K562 (cell line): ENCODE results near the gene MAGI2. TPM values are rescaled to one million over a fixed set of nuclear protein-coding genes. Genes with fewer than 3 reads are reported as not detected.

Source experiments
- KDM5B ChIP-seq: fragments of 200-600 bp; sonication (generic); IDR thresholded peaks from 2 replicates; pipeline ENCODE4 v1.6.1; 2012; ENCODE audit warnings: low read depth, mild to moderate bottlenecking, moderate library complexity, low read length, control low read depth, inconsistent platforms; ENCODE audit not compliant: insufficient replicate concordance
- PHF20 ChIP-seq: fragments of 450-650 bp; IDR thresholded peaks from 2 replicates; pipeline ENCODE4 v1.6.1; 2018; ENCODE audit not compliant: partially characterized antibody
- SLC30A9 ChIP-seq: fragments of 250-450 bp; sonication (Bioruptor Pico); IDR thresholded peaks from 2 replicates; pipeline ENCODE4 v1.8.0; 2022; ENCODE audit warnings: mild to moderate bottlenecking, moderate library complexity
- SNAPC5 ChIP-seq: fragments of 250-450 bp; sonication (Bioruptor Pico); IDR thresholded peaks from 2 replicates; pipeline ENCODE4 v1.8.0; 2021; ENCODE audit warnings: moderate library complexity, mild to moderate bottlenecking, inconsistent platforms
- TCFL5 ChIP-seq: fragments of 250-450 bp; sonication (Bioruptor Pico); conservative IDR thresholded peaks from 2 replicates; pipeline ENCODE4 v1.6.1; 2021; ENCODE audit warnings: mild to moderate bottlenecking, moderate library complexity, matching md5 sums
- polyA plus RNA-seq, 8 experiments: library from polyadenylated mRNA; depleted of rRNA in 4 of 8; stranded (reverse) in 5 of 8; unstranded in 3 of 8; fragments of >200 nt; fragmentation: Nextera tagmentation in 2 of 8; fragmentation: Illumina TruSeq in 1 of 8; extraction: Ambion mirVana in 2 of 8; extraction: Trizol in 1 of 8; gene quantifications; 2 replicates each; pipeline versions ENCODE4 v1.2.1 to v1.2.3, GENCODE V29; 2011 to 2014; ENCODE audit warnings: inconsistent platforms in 1 of 8, missing spikeins in 1 of 8
- total RNA-seq, 7 experiments: library from RNA; depleted of rRNA in 6 of 7; stranded (reverse); fragments of >200 nt in 6 of 7; fragmentation: Illumina TruSeq in 2 of 7; extraction: Trizol in 2 of 7; gene quantifications; 2 replicates each; pipeline versions ENCODE4 v1.2.1 to v1.2.3, GENCODE V29; 2011 to 2021; ENCODE audit warnings: low replicate concordance in 1 of 7
- TF ChIP-seq, protein P1 (sequence below): fragments of 450-650 bp; IDR thresholded peaks from 2 replicates; pipeline ENCODE4 v1.6.1; 2016; ENCODE audit warnings: low read depth

MAGI2 gene
- total and polyA plus RNA-seq, 9 of the 15 experiments (the other 6 are each of a cell fraction or from before 2014, with no cell fraction given), result 0.27 to 1.4 (median 0.70) TPM

GRCh38 chr7:79386688-79387422, 66.6 kb downstream of the MAGI2 start (continued):
- TF ChIP-seq, protein P1, sequence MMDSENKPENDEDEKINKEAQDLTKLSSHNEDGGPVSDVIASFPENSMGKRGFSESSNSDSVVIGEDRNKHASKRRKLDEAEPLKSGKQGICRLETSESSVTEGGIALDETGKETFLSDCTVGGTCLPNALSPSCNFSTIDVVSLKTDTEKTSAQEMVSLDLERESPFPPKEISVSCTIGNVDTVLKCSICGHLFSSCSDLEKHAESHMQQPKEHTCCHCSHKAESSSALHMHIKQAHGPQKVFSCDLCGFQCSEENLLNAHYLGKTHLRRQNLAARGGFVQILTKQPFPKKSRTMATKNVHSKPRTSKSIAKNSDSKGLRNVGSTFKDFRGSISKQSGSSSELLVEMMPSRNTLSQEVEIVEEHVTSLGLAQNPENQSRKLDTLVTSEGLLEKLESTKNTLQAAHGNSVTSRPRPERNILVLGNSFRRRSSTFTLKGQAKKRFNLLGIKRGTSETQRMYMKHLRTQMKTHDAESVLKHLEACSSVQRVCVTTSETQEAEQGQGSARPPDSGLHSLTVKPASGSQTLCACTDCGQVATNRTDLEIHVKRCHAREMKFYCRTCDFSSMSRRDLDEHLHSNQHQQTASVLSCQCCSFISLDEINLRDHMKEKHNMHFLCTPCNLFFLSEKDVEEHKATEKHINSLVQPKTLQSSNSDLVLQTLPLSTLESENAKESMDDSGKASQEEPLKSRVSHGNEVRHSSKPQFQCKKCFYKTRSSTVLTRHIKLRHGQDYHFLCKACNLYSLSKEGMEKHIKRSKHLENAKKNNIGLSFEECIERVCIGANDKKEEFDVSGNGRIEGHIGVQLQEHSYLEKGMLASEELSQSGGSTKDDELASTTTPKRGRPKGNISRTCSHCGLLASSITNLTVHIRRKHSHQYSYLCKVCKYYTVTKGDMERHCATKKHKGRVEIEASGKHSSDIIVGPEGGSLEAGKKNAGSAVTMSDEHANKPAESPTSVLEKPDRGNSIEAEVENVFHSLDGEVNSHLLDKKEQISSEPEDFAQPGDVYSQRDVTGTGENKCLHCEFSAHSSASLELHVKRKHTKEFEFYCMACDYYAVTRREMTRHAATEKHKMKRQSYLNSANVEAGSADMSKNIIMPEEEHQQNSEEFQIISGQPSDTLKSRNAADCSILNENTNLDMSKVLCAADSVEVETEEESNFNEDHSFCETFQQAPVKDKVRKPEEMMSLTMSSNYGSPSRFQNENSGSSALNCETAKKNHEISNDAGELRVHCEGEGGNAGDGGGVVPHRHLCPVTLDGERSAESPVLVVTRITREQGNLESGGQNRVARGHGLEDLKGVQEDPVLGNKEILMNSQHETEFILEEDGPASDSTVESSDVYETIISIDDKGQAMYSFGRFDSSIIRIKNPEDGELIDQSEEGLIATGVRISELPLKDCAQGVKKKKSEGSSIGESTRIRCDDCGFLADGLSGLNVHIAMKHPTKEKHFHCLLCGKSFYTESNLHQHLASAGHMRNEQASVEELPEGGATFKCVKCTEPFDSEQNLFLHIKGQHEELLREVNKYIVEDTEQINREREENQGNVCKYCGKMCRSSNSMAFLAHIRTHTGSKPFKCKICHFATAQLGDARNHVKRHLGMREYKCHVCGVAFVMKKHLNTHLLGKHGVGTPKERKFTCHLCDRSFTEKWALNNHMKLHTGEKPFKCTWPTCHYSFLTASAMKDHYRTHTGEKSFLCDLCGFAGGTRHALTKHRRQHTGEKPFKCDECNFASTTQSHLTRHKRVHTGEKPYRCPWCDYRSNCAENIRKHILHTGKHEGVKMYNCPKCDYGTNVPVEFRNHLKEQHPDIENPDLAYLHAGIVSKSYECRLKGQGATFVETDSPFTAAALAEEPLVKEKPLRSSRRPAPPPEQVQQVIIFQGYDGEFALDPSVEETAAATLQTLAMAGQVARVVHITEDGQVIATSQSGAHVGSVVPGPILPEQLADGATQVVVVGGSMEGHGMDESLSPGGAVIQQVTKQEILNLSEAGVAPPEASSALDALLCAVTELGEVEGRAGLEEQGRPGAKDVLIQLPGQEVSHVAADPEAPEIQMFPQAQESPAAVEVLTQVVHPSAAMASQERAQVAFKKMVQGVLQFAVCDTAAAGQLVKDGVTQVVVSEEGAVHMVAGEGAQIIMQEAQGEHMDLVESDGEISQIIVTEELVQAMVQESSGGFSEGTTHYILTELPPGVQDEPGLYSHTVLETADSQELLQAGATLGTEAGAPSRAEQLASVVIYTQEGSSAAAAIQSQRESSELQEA, result no peak
- TF ChIP-seq PHF20 (no peak), TCFL5 (no peak), SNAPC5 (CRISPR knock-in tag) (no peak), SLC30A9 (CRISPR knock-in tag) (no peak), KDM5B (no peak)
- TF ChIP-seq, all 486 proteins: peak for 0
